Testis (tissue), 2 donors: Measurements from ENCODE around the gene ALPK3.

Source experiments
- POLR2A ChIP-seq: fragments of 450-650 bp; IDR thresholded peaks from one replicate; pipeline ENCODE4 v1.6.1; 2017; ENCODE audit warnings: antibody characterized with exemption, mild to moderate bottlenecking, moderate library complexity
- TF ChIP-seq, protein P1 (sequence below), 3 experiments: fragments of 450-650 bp in 2 of 3; fragments of 200-600 bp in 1 of 3; sonication (generic) in 1 of 3; IDR thresholded peaks; one replicate each; pipeline ENCODE4 v1.5.1; 2016 to 2019; ENCODE audit warnings: antibody characterized with exemption in 3 of 3, mild to moderate bottlenecking in 2 of 3, moderate library complexity in 1 of 3

DNA sequence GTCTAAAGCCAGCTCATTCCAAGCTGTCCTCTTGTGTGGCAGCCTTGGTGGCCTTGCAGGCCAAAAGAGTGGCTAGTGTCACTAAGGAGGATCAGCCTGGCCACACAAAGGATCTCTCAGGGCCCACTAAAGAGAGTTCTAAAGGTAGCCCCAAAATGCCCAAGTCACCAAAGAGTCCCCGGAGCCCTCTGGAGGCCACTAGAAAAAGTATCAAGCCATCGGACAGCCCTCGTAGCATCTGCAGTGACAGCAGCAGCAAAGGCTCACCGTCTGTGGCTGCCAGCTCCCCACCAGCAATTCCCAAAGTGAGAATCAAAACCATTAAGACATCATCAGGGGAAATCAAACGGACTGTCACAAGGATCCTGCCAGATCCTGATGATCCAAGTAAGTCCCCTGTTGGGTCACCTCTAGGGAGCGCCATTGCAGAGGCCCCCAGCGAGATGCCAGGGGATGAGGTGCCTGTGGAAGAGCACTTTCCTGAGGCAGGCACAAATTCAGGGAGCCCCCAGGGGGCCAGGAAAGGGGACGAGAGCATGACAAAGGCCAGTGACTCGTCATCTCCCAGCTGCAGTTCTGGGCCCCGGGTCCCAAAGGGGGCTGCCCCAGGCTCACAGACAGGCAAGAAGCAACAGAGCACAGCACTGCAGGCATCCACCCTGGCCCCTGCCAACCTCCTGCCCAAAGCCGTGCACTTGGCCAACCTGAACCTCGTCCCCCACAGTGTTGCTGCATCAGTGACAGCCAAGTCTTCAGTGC, 33.5 kb upstream of the ALPK3 start:
- TF ChIP-seq, protein P1, sequence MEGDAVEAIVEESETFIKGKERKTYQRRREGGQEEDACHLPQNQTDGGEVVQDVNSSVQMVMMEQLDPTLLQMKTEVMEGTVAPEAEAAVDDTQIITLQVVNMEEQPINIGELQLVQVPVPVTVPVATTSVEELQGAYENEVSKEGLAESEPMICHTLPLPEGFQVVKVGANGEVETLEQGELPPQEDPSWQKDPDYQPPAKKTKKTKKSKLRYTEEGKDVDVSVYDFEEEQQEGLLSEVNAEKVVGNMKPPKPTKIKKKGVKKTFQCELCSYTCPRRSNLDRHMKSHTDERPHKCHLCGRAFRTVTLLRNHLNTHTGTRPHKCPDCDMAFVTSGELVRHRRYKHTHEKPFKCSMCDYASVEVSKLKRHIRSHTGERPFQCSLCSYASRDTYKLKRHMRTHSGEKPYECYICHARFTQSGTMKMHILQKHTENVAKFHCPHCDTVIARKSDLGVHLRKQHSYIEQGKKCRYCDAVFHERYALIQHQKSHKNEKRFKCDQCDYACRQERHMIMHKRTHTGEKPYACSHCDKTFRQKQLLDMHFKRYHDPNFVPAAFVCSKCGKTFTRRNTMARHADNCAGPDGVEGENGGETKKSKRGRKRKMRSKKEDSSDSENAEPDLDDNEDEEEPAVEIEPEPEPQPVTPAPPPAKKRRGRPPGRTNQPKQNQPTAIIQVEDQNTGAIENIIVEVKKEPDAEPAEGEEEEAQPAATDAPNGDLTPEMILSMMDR (IDR thresholded peaks at IDR 0.05) = no peak
- TF ChIP-seq POLR2A = no peak
